GM12801 (cell line): Measurements from ENCODE around the gene SPAG5.

ENCODE experiments used
- TF ChIP-seq, protein P1 (sequence below): IDR thresholded peaks from one replicate; pipeline ENCODE4 v1.5.1; 2011; ENCODE audit warnings: control low read depth; ENCODE audit not compliant: insufficient read length; ENCODE audit errors: extremely low read depth

SPAG5 gene

GRCh38 chr17:28599311-28600184, 723 bp upstream of the SPAG5 start:
- TF ChIP-seq, protein P1, sequence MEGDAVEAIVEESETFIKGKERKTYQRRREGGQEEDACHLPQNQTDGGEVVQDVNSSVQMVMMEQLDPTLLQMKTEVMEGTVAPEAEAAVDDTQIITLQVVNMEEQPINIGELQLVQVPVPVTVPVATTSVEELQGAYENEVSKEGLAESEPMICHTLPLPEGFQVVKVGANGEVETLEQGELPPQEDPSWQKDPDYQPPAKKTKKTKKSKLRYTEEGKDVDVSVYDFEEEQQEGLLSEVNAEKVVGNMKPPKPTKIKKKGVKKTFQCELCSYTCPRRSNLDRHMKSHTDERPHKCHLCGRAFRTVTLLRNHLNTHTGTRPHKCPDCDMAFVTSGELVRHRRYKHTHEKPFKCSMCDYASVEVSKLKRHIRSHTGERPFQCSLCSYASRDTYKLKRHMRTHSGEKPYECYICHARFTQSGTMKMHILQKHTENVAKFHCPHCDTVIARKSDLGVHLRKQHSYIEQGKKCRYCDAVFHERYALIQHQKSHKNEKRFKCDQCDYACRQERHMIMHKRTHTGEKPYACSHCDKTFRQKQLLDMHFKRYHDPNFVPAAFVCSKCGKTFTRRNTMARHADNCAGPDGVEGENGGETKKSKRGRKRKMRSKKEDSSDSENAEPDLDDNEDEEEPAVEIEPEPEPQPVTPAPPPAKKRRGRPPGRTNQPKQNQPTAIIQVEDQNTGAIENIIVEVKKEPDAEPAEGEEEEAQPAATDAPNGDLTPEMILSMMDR = no peak

- TF ChIP-seq, protein P1 = no peak
Observed at GRCh38 chr17:28598389-28598788, 436 bp downstream of the SPAG5 start.

- TF ChIP-seq, protein P1 = no peak
Observed at GRCh38 chr17:28597606-28598383, 1.0 kb downstream of the SPAG5 start.

DNA sequence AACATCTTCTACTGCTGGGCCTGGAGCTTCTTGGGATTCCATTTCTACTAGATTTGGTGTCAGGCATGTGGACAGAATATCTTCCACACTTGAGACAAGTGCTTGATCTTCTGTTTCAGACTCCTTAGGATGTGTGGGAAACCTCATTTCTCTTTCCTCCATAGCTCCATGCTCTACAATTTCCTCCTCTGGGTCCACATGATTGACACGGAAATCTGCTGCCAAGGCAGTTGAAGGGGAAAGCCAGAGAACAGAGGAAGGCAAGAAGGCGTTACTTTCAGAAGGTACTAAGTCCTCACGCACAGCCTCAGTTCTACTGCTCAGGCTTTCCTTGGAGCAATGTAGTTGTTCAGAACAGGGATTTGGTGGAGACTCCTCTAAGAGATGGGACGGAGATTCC, 6.6 kb downstream of the SPAG5 start:
- TF ChIP-seq, protein P1 = no peak

GRCh38 chr17:28585851-28586250, 13.0 kb downstream of the SPAG5 start:
- TF ChIP-seq, protein P1 = no peak

DNA sequence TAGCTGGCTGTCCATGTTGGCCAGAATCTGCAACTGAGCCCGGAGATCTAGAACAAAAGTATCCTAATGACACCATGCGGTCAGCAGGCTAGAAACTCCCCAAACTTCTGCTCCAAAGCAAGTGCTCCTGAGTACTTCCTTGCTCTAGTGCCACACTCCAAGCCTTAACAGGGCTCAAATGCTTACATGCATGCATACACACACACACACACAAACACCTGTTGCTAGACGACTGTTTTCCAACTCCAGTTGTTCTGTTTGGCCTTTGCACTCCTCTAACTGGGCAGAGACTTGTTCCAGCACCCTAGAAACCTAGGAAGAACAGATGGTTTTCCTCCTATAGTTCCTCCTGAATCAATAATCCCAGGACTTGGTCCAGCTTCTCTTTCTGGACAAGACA, 14.4 kb downstream of the SPAG5 start:
- TF ChIP-seq, protein P1 = no peak

DNA sequence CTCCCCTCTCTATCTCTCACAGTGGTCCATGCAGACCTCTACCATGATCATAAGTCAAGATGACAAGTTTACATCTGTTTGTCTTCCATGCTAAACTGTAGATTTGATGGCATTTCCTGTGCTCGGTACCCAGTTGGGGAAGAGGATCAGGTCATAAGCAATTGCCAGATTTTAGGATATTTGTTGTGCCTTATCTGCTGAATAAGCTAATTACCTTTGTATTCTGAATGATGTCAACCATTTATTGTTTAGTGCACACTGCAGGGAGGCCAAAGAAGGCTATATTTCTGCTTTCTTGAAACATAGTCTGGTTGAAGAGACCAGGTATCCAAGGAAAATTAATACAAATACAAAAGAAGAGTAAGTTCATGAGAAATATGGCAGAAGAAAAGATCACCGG, 16.3 kb downstream of the SPAG5 start:
- TF ChIP-seq, protein P1 = no peak
